Stimulated activated CD4-positive, alpha-beta T cell treated with anti-CD3 and anti-CD28 coated beads, Interleukin-4, amount 100 ng/mL, for 48 hours (primary cell): ENCODE results near the gene SCFD2.
"Not testable (repeated sequence)": the region's sequence is repeated elsewhere in the genome, so short reads cannot be mapped to it uniquely, and the experiment has no call there.

Experiments used
- DNase-seq, 2 donors: peaks; one replicate each; pipeline ENCODE4 v3.0.0-alpha.2; 2020; ENCODE audit warnings: low read depth in 2 of 2

The SCFD2 gene

GRCh38 chr4:53013873-53014775, 351.7 kb downstream of the SCFD2 start:
- DNase-seq = no peak

- DNase-seq = no peak
These were observed 353.1 kb downstream of the SCFD2 start for GRCh38 chr4:53012738-53013137.

- DNase-seq = no peak
These were observed 354.5 kb downstream of the SCFD2 start for GRCh38 chr4:53011259-53011905.

GRCh38 chr4:53010318-53010717, 355.5 kb downstream of the SCFD2 start:
- DNase-seq = no peak

- no peak for DNase-seq
These were observed 356.0 kb downstream of the SCFD2 start for GRCh38 chr4:53009824-53010223.

- DNase-seq = no peak
These were observed 358.8 kb downstream of the SCFD2 start for GRCh38 chr4:53007024-53007423.

- DNase-seq = no peak
These were observed 360.1 kb downstream of the SCFD2 start for GRCh38 chr4:53005808-53006207.

GRCh38 chr4:53005149-53005546, 360.7 kb downstream of the SCFD2 start:
- DNase-seq = no peak

GRCh38 chr4:53004497-53005148, 361.2 kb downstream of the SCFD2 start:
- DNase-seq = no peak

GRCh38 chr4:53003959-53004358, 361.9 kb downstream of the SCFD2 start:
- no peak for DNase-seq

GRCh38 chr4:53000560-53000959, 365.3 kb downstream of the SCFD2 start:
- DNase-seq = no peak

- DNase-seq = no peak
These were observed 366.2 kb downstream of the SCFD2 start for GRCh38 chr4:52999626-53000025.

- no peak for DNase-seq
These were observed 367.4 kb downstream of the SCFD2 start for GRCh38 chr4:52998413-52998812.

GRCh38 chr4:52997132-52997416, 368.8 kb downstream of the SCFD2 start:
- no peak for DNase-seq

- no peak for DNase-seq
These were observed 369.4 kb downstream of the SCFD2 start for GRCh38 chr4:52996261-52997131.

- no peak for DNase-seq
These were observed 370.4 kb downstream of the SCFD2 start for GRCh38 chr4:52995360-52996030.

- no peak for DNase-seq
These were observed 371.3 kb downstream of the SCFD2 start for GRCh38 chr4:52994567-52994966.

- DNase-seq = no peak
These were observed 372.1 kb downstream of the SCFD2 start for GRCh38 chr4:52993771-52994170.

GRCh38 chr4:52992551-52992950, 373.3 kb downstream of the SCFD2 start:
- not testable (repeated sequence) for DNase-seq

GRCh38 chr4:52991472-52991871, 374.4 kb downstream of the SCFD2 start:
- DNase-seq = no peak

GRCh38 chr4:52990706-52991105, 375.2 kb downstream of the SCFD2 start:
- no peak for DNase-seq
